AG04449 (cell line): ENCODE data around the gene IMMP2L.

ENCODE experiments used
- CTCF ChIA-PET: fragments of 350-600 bp; formaldehyde crosslinking; extraction: SDS; loops from one replicate; lab custom pipeline; 2021; ENCODE audit warnings: antibody characterized with exemption; lab: Yijun Ruan, JAX
- POLR2A ChIA-PET: fragments of 400-600, 350-600 bp; formaldehyde crosslinking; extraction: SDS; loops from one replicate; lab custom pipeline; 2020; ENCODE audit warnings: antibody characterized with exemption, inconsistent platforms; lab: Yijun Ruan, JAX
- DNase-seq: peaks from one replicate; pipeline ENCODE4 v3.0.0-alpha.2; 2010; ENCODE audit warnings: low read depth, low spot score
- H3K4me3 ChIP-seq: 2 replicates; pipeline ENCODE4 v1.5.1; 2011; ENCODE audit warnings: low read depth, mild to moderate bottlenecking, control low read depth, low read length
- TF ChIP-seq, protein P1 (sequence below): IDR thresholded peaks from one replicate; pipeline ENCODE4 v1.5.1; 2011; ENCODE audit warnings: mild to moderate bottlenecking, moderate library complexity, low read length, control low read depth, inconsistent platforms; ENCODE audit not compliant: insufficient read depth; ENCODE audit errors: missing control alignments

The IMMP2L gene

DNA sequence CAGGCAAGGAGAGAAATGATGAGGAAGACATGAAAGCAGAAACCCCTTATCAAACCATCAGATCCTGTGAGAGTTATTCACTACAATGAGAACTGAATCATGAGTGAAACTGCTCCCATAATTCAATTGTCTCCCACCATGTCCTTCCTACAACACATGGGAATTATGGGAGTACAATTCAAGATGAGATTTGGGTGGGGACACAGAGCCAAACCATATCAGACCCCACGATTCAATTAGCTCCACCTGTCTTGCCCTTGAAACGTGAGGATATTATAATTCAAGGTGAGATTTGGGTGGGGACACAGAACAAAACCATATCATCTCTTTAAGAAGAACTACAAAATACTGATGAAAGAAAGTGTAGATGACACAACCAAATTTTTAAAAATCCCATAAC lies 128.9 kb downstream of the IMMP2L start:
- TF ChIP-seq, protein P1, sequence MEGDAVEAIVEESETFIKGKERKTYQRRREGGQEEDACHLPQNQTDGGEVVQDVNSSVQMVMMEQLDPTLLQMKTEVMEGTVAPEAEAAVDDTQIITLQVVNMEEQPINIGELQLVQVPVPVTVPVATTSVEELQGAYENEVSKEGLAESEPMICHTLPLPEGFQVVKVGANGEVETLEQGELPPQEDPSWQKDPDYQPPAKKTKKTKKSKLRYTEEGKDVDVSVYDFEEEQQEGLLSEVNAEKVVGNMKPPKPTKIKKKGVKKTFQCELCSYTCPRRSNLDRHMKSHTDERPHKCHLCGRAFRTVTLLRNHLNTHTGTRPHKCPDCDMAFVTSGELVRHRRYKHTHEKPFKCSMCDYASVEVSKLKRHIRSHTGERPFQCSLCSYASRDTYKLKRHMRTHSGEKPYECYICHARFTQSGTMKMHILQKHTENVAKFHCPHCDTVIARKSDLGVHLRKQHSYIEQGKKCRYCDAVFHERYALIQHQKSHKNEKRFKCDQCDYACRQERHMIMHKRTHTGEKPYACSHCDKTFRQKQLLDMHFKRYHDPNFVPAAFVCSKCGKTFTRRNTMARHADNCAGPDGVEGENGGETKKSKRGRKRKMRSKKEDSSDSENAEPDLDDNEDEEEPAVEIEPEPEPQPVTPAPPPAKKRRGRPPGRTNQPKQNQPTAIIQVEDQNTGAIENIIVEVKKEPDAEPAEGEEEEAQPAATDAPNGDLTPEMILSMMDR: no peak
- ChIA-PET POLR2A (no interaction called here), CTCF (no interaction called here)
- DNase-seq: no peak
- no peak overlapping the region for H3K4me3 ChIP-seq

DNA sequence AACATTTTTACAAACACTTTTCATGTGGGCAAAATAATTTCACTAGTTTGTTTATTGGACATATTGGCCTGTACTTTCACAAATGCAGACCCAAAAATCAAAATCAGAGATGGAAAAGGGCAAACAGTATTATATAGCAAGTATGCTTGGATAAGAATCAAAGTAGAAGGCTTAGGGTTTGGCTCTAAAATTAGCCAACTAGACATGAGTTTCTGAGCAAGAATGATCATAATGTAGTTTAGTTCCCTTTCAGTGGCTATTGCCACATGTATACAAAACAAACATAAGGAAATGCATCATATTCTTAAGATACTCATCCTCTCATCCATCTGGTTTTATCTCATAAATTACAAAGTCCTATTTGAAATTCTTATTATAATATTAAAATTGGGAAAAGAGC lies 132.5 kb downstream of the IMMP2L start:
- H3K4me3 ChIP-seq: no peak overlapping the region
- ChIA-PET POLR2A (no interaction called here), CTCF (no interaction called here)
- TF ChIP-seq, protein P1: no peak
- DNase-seq: peak; percentile 36

DNA sequence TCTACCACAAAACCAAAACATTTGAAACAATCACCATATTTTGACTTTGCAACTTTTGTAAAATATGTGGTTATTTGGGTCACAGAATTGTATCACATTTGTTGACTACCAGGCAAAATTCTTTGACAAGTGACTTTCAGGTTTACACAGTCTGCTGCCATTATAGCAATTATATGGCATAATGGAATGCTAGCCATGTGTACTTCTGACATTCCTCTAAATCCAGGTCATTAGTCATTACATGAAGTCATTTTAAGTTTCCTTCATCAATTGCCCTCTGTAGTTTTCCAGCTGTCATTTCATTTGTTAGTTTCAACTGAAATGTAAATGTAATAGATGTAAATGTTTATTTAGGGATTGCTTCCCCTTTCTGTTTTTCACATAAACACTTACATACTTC lies 137.5 kb downstream of the IMMP2L start:
- TF ChIP-seq, protein P1: no peak
- CTCF ChIA-PET: no interaction called here
- no peak for DNase-seq
- POLR2A ChIA-PET: no interaction called here
- H3K4me3 ChIP-seq: no peak overlapping the region

DNA sequence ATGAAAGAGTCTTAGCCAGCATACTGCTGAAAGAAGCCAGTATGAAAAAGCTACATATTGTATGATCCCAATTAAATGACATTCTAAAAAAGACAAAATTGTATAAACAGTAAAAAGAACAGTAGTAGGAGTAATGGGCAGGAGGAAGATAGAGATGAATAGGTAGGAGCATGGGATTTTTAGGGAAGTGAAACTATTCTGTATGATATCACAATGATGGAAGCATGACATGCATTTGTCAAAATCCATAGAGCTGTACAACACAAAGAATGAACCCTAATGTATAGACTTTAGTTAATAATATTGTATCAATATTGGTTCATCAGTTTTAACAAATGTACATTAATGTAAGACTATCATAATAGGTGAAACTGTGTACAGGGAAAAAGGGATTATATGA lies 147.9 kb downstream of the IMMP2L start:
- POLR2A ChIA-PET: interaction anchor here (0.6 kb wide), 1 partner anchor 303 kb away, joined by 4 read pairs; no protein-coding TSS in a partner anchor
- TF ChIP-seq, protein P1: no peak
- no peak for DNase-seq
- H3K4me3 ChIP-seq: no peak overlapping the region
- CTCF ChIA-PET: no interaction called here

DNA sequence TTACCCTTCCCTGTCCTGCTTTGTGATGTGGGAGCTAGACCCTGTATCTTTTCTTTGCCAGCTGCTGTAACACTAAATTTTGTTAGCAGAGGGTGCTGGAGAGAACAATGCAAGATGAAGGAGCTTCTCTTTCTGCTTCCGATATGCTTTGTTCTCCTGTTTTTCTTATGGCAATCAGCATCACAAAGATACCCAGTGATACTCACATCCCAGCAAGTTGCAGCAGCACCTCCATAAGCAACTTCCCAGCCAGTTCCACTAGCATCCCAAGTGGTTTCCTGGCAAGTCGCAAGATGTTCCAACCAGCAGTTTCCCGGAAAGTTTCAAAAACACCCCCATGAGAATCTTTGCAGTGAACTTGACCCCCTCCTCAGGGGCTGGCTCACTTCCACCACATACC lies 148.6 kb downstream of the IMMP2L start:
- POLR2A ChIA-PET: interaction anchor here (0.6 kb wide), 1 partner anchor 302 kb away, joined by 4 read pairs; no protein-coding TSS in a partner anchor
- CTCF ChIA-PET: no interaction called here
- no peak overlapping the region for H3K4me3 ChIP-seq
- TF ChIP-seq, protein P1: no peak
- DNase-seq: no peak

DNA sequence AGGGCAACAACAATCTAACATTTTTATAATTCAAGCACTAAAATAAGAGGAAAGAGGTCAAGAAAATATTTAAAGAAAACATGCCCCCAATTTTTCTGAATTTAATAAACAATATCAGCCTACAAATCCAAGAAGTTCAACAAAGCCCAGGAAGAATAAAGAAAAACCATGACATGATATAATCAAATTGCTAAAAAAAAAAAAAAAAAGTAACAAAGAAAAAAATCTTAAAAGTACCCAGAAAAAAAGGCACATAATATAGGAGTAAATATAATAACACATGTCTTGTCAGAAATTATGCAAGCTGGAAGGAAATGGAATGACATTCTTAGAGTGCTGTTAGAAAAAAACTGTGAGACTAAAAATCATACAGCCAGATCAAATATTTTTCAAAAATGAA lies 151.4 kb downstream of the IMMP2L start:
- POLR2A ChIA-PET: no interaction called here

More for the DNA sequence above, 151.4 kb downstream of the IMMP2L start:
- TF ChIP-seq, protein P1: no peak
- CTCF ChIA-PET: no interaction called here
- no peak for DNase-seq
- no peak overlapping the region for H3K4me3 ChIP-seq
